GM18861 (cell line): ENCODE results near the gene CAPN1.

Source experiments
- ATAC-seq: cut with Tn5 transposase; IDR thresholded peaks from one replicate; pipeline ENCODE4 v1.9.1; 2021; ENCODE audit not compliant: unreplicated experiment

CAPN1 gene

GRCh38 chr11:65189191-65189590, 7.5 kb downstream of the CAPN1 start:
- ATAC-seq, result no peak

GRCh38 chr11:65194564-65194963, 12.8 kb downstream of the CAPN1 start:
- ATAC-seq, result no peak

- ATAC-seq, result no peak
Observed at GRCh38 chr11:65204143-65204542, 22.4 kb downstream of the CAPN1 start.

- no peak for ATAC-seq
Observed at GRCh38 chr11:65204646-65205601, 23.2 kb downstream of the CAPN1 start.

DNA sequence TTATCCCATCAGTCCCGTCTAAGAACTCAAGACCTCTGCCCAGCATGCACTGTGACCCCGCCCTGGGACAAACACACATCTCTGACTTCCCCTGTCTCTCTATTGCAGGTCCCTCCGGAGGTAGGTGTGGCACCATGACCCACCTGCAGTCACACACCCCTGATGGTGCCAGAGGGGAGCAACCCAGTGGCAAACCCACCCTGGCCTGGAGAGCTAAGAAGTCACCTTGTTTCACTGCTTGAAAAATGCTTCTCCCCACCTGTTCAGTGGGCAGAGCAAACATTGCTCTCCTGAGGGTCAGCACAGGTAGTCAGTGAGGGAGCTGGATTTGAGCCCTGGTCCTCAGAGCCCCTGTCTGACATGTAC, 23.9 kb downstream of the CAPN1 start:
- no peak for ATAC-seq

DNA sequence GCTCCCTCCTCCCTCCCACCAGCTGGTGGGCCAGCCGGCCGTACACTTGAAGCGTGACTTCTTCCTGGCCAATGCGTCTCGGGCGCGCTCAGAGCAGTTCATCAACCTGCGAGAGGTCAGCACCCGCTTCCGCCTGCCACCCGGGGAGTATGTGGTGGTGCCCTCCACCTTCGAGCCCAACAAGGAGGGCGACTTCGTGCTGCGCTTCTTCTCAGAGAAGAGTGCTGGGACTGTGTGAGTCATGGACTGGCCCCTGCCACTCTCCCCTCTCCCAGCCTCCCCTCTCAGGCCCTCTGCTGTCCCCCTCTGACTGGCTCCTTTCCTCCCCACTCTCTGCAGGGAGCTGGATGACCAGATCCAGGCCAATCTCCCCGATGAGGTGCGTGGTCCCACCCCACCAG, 24.7 kb downstream of the CAPN1 start:
- no peak for ATAC-seq

GRCh38 chr11:65206901-65207300, 25.2 kb downstream of the CAPN1 start:
- ATAC-seq, result no peak

DNA sequence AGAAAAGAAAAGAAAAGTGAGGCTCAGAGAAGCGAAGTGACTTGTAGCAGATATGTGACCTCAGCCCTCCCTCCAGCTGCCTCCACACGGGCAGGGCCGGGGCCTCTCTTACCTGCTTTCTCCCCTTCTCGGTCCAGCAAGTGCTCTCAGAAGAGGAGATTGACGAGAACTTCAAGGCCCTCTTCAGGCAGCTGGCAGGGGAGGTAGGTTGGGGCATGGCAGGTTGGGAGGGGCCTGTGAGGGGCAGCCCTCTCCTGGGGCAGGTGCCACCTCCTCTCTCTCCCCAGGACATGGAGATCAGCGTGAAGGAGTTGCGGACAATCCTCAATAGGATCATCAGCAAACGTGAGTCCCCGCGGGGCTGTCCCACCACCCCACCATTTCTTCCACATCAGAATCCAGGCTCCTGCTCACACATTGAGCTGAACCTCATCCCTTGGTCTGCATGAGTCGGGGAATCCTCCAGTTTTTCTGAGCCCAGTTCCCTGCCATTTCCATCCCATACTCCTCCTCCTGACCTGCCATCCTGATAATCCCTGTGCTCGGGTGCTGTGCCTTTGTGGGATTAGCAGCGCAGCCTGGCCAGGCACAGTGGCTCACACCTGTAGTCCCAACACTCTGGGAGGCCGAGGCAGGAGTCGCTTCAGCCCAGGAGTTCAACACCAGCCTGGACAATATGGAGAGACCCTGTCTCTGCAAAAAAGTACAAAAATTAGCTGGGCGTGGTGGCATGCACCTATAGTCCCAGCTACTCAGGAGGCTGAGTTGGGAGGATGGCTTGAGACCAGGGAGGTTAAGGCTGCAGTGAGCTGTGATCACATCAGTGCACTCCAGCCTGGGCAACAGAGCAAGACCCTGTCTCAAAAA, 26.4 kb downstream of the CAPN1 start:
- no peak for ATAC-seq

- ATAC-seq, result no peak
Observed at GRCh38 chr11:65208785-65209710, 27.3 kb downstream of the CAPN1 start.

DNA sequence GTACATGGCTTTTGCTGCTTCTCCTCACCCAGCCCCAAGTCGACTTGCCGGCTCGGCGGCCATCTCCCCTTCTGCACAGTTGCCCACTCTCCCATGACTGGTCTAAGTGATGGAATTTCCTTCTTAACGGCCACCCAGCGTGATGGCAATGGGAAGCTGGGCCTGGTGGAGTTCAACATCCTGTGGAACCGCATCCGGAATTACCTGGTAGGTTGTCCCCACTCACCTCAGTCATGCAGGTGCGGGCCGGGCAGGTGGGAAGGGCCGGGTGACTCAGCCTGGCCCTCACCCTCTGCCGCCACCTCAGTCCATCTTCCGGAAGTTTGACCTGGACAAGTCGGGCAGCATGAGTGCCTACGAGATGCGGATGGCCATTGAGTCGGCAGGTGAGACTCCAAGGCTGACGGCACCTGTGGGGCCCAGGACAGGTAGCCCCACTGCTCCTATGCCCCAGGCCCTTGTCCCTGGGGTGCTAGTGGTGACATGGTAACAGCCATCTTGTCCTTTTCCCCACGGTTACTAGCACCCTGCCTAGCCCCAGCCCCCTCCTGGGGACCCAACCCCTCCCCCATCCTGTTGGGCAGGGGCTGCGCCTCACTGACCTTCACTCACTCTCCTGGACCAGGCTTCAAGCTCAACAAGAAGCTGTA, 28.1 kb downstream of the CAPN1 start:
- ATAC-seq, result no peak

DNA sequence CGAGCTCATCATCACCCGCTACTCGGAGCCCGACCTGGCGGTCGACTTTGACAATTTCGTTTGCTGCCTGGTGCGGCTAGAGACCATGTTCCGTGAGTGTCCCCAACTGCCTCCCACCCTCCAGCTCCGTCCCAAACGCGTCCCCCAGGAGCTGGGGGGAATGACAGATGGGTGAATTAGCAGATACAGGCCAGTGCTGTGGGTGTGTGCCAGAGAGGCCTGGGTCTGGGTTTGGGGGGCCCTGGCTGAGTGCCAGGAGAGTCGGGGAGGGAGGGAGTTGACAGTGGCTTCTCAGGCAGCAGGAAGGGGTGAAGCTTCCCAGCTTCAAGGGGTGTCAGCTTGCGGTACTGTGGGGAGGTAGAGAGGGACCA, 28.6 kb downstream of the CAPN1 start:
- ATAC-seq, result no peak

DNA sequence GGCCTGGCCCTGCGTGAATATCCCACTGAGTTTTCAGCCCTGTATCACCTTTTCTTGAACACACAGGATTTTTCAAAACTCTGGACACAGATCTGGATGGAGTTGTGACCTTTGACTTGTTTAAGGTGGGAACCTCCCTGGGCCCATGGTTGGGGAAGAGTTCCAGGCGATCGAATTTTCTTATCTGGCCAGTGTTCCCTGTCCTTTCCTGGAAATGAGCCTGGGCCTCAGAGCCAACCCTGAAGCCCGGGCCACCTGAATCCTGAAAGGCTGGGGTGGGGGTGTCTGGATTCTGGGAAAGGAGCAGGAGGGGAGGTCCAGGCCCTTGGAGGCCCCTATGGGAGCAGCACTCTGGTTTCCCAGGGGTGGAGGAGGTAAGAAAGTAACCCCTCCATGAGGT, 29.0 kb downstream of the CAPN1 start:
- ATAC-seq, result no peak

- ATAC-seq, result no peak
Observed at GRCh38 chr11:65211293-65212105, 29.8 kb downstream of the CAPN1 start.

GRCh38 chr11:65212226-65212801, 30.6 kb downstream of the CAPN1 start:
- no peak for ATAC-seq

GRCh38 chr11:65213322-65214211, 31.8 kb downstream of the CAPN1 start:
- no peak for ATAC-seq

DNA sequence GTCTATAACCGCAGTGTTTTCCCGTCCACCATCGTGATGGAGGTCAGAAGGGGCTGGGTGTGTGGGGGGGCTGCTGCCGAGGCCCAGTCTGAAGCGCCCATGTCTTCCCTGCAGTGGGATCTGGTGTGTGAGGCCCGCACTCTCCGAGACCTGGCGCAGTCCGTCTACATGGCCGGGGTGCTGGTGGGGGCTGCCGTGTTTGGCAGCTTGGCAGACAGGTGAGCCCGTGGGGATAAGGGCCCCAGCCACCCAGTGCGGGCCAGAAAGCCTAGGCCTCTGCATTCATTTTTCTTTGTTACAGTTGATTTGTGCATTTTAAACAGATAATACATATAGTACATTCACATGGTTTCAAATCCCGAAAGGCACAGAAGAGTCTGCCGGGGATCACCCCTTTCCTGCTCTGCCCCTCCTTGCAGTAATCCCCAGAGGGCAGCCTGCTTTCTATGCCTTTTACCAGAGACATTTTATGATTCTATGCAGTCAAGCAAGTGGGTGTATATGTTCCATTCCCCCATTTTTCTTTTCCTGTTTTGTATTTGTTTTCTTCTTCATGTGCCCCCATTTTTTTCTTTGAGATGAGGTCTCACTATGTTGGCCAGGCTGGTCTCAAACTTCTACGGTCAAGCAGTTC, 32.6 kb downstream of the CAPN1 start:
- no peak for ATAC-seq

- ATAC-seq, result no peak
Observed at GRCh38 chr11:65215441-65216076, 33.8 kb downstream of the CAPN1 start.
